Esophagus (tissue), 2 donors: ENCODE data around the gene ETNPPL. TPM values are rescaled to one million over a fixed set of nuclear protein-coding genes. Genes with fewer than 3 reads are reported as not detected.
A peak's percentile ranks its signal among the peaks of the same experiment; 100 is the strongest.

ENCODE experiments used
- H3K27ac ChIP-seq, 2 donors: one replicate each; pipeline ENCODE4 v1.5.1; 2013; ENCODE audit warnings: low read depth in 2 of 2, mild to moderate bottlenecking in 2 of 2, inconsistent platforms in 1 of 2, low read length in 1 of 2, moderate library complexity in 1 of 2
- H3K27me3 ChIP-seq, 2 donors: one replicate each; pipeline ENCODE4 v1.6.1; 2013; ENCODE audit warnings: low read length in 2 of 2, control low read depth in 1 of 2, mild to moderate bottlenecking in 1 of 2; ENCODE audit not compliant: insufficient read depth in 2 of 2, control insufficient read depth in 1 of 2
- H3K36me3 ChIP-seq, 2 donors: one replicate each; pipeline ENCODE4 v1.6.1; 2013; ENCODE audit warnings: low read length in 1 of 2; ENCODE audit not compliant: control insufficient read depth in 2 of 2, insufficient read depth in 2 of 2
- H3K4me1 ChIP-seq, 2 donors: one replicate each; pipeline ENCODE4 v1.6.1; 2013; ENCODE audit warnings: low read length in 1 of 2; ENCODE audit not compliant: control insufficient read depth in 2 of 2, insufficient read depth in 2 of 2
- H3K4me3 ChIP-seq, 2 donors: one replicate each; pipeline ENCODE4 v1.5.1; 2013; ENCODE audit warnings: low read length in 2 of 2, mild to moderate bottlenecking in 2 of 2, low read depth in 1 of 2, moderate library complexity in 1 of 2
- H3K9me3 ChIP-seq, 2 donors: one replicate each; pipeline ENCODE4 v1.6.1; 2013; ENCODE audit warnings: mild to moderate bottlenecking in 2 of 2, low read depth in 1 of 2, low read length in 1 of 2, moderate library complexity in 1 of 2; ENCODE audit not compliant: control insufficient read depth in 2 of 2, insufficient read depth in 1 of 2
- WGBS, 2 donors: extraction: QIAGEN DNeasy Blood & Tissue Kit; methylation state at CpG; one replicate each; pipeline ENCODE4 v1.1.7; 2013; 5-methylcytosine and 5-hydroxymethylcytosine counted together
- polyA plus RNA-seq, 2 donors: library from polyadenylated mRNA; stranded (reverse); fragments of 200-250 nt; gene quantifications; one replicate each; pipeline ENCODE4 v1.2.3, GENCODE V29; 2013
- donor health status: healthy with polysubstance abuse.
- donor health status: Bipolar disorder and iron deficiency.

ETNPPL gene
- polyA plus RNA-seq = not detected

DNA sequence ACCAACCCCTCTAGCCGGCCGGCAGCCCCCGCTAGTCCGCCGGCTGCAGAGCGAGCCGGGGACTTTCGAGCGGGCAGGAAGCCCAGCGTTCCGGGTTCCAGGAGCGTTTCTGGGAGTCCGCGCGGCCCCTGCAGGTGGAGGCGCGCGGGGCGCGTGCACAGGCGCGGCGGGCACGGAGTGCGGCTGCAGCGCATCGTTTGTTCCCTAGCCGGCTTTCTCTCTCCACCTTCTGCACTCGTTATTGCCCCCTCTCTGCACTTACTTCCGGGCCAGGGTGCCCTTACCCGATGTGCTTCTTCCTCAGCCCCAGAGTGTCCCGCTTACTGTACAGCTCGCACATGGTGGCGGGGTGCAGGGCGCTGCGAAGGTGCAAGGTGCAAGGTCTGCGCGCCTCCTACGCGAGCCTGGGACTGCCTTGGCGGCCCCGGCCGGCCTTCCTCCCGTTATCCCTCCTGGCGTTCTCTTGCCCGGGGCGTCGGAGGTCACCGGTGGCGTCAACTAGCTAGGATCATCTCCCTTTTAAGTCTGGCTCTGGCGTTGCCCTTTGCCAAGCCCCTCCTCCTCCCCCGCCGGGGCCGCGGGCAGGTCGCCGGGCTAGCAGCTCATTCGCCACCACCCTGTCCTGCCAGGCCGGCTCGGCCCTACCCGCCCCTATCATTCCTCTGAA, at the start of gene ETNPPL:
Gene ETNPPL (minus strand): TSS at position 495 of the 667 bp plus-strand sequence. CDS start 155 bp downstream, at position 340.
- Histone ChIP-seq H3K36me3 (no peaks in the 10 kb centered on the region), H3K4me1 (peaks cover 0 to 5% of the 10 kb centered on the region in 2 donors), H3K4me3 (peak within 1 kb of the TSS; percentile 27 to 40), H3K27ac (no peak within 1 kb of the TSS), H3K27me3 (peaks cover 0 to 3% of the 10 kb centered on the region in 2 donors), H3K9me3 (no peaks in the 10 kb centered on the region)
- WGBS, 2 donors = 1% methylated on average over 55 to 61 of the region's 61 CpGs

DNA sequence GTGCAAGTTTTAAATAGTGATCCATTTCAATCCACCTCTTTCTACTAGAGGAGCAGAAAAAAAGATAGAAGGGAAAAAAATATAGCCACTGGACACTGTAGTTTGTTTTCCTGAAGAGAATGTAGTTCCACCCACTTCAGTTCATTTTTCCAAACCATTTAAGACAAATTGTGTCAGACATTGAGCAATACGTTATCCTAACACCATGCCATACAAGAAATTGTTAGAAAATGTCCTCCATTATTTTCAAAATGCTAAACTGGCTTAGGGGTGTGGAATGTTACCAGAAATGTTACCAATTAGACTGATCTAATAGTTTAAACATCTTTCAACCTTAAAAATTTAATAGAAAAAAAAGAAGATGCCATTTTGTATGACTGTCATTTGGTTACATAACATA, 48.6 kb upstream of the ETNPPL start:
- no peaks in the 10 kb centered on the region for H3K36me3 ChIP-seq
- 73 to 87% methylated on average over 1 of the region's 1 CpG for WGBS, 2 donors
- no peaks in the 10 kb centered on the region for H3K27me3 ChIP-seq
- H3K4me3 ChIP-seq = no peak overlapping the region
- H3K9me3 ChIP-seq = no peaks in the 10 kb centered on the region
- no peak overlapping the region for H3K27ac ChIP-seq
- no peaks in the 10 kb centered on the region for H3K4me1 ChIP-seq

DNA sequence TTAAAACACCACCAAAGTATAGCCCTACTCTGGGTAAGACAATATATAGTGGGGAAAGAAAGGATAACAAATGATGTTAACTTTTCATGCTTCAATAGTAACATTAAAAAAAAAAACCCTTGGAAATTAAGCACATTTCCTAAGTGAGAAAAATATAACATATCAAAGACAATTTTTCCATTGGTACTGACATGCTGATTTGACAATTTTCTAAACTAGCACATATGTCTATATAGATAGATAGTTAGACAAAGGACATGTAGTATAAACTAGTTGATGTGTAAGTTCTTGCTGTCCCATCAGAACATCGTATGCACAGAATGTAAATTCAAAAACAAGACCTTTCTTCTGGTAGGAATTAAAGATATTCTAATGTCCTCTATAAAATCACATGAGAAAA, 47.2 kb upstream of the ETNPPL start:
- WGBS, 2 donors = 87 to 90% methylated on average over 1 of the region's 1 CpG
- no peak overlapping the region for H3K4me3 ChIP-seq
- H3K27me3 ChIP-seq = no peaks in the 10 kb centered on the region
- no peak overlapping the region for H3K27ac ChIP-seq
- H3K36me3 ChIP-seq = no peaks in the 10 kb centered on the region
- no peaks in the 10 kb centered on the region for H3K4me1 ChIP-seq
- H3K9me3 ChIP-seq = no peaks in the 10 kb centered on the region

DNA sequence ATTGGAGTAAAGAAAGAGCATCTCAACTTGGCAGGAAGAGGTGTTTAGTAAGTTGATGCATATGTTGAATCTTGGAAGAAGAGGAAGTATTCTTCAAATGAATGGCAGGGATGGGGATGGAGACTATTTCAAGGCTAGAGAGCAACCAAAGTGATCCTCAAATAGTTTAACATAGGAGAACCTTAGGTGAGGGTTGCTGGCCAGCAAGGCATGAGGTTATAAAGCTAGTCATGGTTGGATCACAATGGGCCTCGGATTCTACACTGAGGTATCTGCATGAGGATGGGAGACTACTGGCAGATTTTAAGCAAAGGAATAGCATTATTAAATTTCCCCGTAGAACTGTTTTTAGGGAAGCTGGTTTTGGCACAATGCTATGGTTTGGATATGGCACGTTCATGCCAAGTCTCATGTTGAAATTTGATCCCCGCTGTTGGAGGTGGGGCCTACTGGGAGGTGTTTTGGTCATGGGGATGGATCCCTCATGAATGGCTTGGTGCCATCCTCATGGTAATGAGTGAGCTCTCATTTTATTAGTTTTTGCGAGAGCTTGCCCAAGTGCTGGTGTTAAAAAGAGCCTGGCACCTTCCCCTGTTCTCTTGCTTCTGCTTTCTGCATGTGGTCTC, 41.9 kb upstream of the ETNPPL start:
- no peak overlapping the region for H3K4me3 ChIP-seq
- no peaks in the 10 kb centered on the region for H3K27me3 ChIP-seq

DNA sequence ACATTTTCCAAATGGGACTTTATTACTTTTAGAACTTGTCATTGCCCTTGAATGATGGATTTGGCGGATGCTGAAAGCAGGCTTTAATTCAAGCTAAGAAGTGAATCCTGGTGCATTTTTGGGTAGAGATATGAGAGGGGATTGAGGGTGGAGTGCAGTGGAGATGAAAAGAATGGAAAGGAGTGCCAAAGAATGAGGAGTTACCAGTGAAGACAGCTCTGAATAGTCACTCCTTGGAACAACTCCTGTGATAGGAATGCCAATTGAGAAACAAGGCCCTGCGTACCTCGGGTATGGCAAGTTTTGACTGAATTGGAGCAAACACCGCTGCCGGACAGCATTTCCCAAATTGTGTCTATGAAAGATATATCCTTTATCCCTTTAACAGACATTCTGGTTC, 36.5 kb upstream of the ETNPPL start:
- Histone ChIP-seq H3K27me3 (no peaks in the 10 kb centered on the region), H3K4me3 (no peak overlapping the region), H3K9me3 (no peaks in the 10 kb centered on the region), H3K4me1 (no peaks in the 10 kb centered on the region), H3K27ac (no peak overlapping the region), H3K36me3 (no peaks in the 10 kb centered on the region)
- 51 to 62% methylated on average over 5 of the region's 5 CpGs for WGBS, 2 donors

More for the DNA sequence above, 41.9 kb upstream of the ETNPPL start:
- Histone ChIP-seq H3K9me3 (no peaks in the 10 kb centered on the region), H3K27ac (no peak overlapping the region), H3K36me3 (no peaks in the 10 kb centered on the region), H3K4me1 (no peaks in the 10 kb centered on the region)
- WGBS, 2 donors = 60 to 68% methylated on average over 5 of the region's 5 CpGs

DNA sequence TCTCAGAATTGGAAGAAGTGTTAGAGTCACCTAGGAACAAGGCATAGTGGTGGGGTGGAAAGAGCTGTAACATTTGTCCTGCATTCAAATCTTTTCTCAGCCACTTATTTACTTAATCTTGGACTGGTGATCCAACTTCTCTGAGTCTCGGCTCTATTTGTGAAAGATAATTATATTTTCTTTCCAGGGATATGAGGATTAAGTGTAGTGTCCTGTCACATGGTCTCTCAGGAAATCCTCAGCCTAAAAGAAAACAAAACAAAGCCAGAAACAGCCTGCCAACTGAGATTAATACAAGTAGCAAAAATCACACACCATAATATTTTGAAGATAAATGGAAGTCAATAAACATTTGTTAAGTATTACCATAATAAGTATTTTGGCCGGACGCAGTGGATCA, 33.3 kb upstream of the ETNPPL start:
- Histone ChIP-seq H3K4me3 (no peak overlapping the region), H3K27ac (no peak overlapping the region)
- 35 to 45% methylated on average over 3 of the region's 3 CpGs for WGBS, 2 donors

DNA sequence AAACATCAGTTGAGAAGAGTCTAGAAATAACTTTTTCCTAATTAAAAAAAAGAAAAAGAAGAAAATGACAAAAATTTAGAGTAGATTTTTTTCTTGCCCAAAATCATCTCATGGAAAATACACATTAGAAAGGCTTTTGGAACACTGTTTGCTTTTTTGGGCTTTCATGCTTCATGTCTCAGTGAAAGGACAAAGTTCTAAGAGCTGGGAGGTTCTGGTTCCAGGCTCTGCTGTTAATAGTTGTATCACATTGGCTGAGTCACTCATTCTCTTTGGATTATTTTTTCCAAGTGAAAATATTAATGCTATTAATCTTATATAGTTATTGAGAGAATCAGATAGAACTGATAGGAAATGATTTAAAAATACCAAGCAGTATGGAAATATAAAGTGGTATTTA, 32.9 kb upstream of the ETNPPL start:
- no peaks in the 10 kb centered on the region for H3K9me3 ChIP-seq
- no peaks in the 10 kb centered on the region for H3K36me3 ChIP-seq
- no peaks in the 10 kb centered on the region for H3K4me1 ChIP-seq
- H3K4me3 ChIP-seq = no peak overlapping the region
- no peak overlapping the region for H3K27ac ChIP-seq
- H3K27me3 ChIP-seq = no peaks in the 10 kb centered on the region

More for the DNA sequence above, 33.3 kb upstream of the ETNPPL start:
- Histone ChIP-seq H3K9me3 (no peaks in the 10 kb centered on the region), H3K4me1 (no peaks in the 10 kb centered on the region), H3K27me3 (no peaks in the 10 kb centered on the region), H3K36me3 (no peaks in the 10 kb centered on the region)

DNA sequence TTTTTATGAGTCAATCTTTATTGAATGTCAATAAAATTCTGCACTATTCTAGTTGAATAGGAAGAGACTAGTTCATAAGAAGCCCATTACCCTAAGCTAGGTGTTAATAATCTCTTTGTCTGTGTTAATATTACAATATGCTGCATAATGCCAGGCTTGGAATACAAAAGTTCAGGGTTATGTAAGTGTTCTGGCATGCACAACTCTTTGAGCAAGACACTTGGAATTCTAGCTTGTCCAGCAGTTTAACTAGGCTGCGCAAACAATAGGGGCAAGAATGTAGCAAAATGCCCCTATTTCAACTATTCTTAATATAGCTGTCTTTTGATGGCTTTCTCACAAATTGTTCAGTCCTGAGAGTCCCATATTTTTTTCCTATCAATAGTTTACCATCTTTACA, 31.3 kb upstream of the ETNPPL start:
- no peaks in the 10 kb centered on the region for H3K27me3 ChIP-seq
- no peaks in the 10 kb centered on the region for H3K4me1 ChIP-seq
- H3K27ac ChIP-seq = no peak overlapping the region
- no peaks in the 10 kb centered on the region for H3K36me3 ChIP-seq
- WGBS, 2 donors = 30 to 52% methylated on average over 1 of the region's 1 CpG
- no peaks in the 10 kb centered on the region for H3K9me3 ChIP-seq
- H3K4me3 ChIP-seq = no peak overlapping the region

DNA sequence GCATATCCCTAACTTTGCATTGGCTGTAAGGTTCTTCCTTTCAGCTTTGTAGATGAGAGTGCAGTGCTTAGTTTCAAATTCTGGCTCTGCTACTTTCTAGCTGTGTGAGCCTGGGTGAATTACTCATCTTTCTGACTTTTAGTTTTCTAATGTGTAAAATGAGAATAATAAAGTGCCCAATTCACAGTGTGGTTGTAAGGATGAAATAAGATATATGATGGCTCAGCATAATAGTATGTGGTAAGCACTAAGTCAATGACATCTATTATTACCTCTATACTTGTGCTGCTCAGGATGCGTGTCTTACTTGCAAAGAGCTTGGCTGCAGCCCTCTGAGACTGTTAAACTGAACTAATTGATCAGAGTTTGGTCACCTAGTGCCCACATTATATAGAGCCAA, 30.6 kb upstream of the ETNPPL start:
- Histone ChIP-seq H3K27me3 (no peaks in the 10 kb centered on the region), H3K27ac (no peak overlapping the region), H3K9me3 (no peaks in the 10 kb centered on the region), H3K4me1 (no peaks in the 10 kb centered on the region), H3K4me3 (no peak overlapping the region), H3K36me3 (no peaks in the 10 kb centered on the region)
- 87 to 92% methylated on average over 1 of the region's 1 CpG for WGBS, 2 donors

DNA sequence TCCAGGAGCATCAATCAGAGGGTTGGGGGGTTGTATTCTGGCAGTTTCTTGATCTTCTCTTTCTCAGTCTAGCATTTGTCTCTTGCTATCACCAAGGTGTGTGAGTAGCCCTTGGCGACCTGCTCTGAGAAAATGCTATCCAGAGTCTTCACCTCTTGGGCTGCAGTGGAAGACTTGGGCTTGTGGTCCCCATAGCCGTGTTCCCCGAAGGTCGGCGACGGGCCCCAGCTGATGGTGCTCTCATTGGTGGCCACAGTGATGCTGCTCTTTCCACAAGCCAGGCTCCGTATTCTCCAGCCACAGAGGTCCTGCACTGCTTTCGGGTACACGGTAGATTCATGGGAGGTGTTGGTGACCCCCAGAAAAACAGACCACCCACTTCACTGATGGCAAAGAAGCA, 25.9 kb upstream of the ETNPPL start:
- 93 to 96% methylated on average over 9 of the region's 9 CpGs for WGBS, 2 donors
- no peak overlapping the region for H3K27ac ChIP-seq
- H3K4me3 ChIP-seq = no peak overlapping the region
- H3K9me3 ChIP-seq = no peaks in the 10 kb centered on the region
- H3K36me3 ChIP-seq = no peaks in the 10 kb centered on the region
- H3K27me3 ChIP-seq = no peaks in the 10 kb centered on the region
- no peaks in the 10 kb centered on the region for H3K4me1 ChIP-seq
